Measurements from ENCODE around the gene LAMB4. TPM values are rescaled to one million over a fixed set of nuclear protein-coding genes. Genes with fewer than 3 reads are reported as not detected.

LAMB4 gene
- polyA plus RNA-seq, 1 of the 3 experiments (the other 2 are of a cell fraction), result 0.36 TPM

DNA sequence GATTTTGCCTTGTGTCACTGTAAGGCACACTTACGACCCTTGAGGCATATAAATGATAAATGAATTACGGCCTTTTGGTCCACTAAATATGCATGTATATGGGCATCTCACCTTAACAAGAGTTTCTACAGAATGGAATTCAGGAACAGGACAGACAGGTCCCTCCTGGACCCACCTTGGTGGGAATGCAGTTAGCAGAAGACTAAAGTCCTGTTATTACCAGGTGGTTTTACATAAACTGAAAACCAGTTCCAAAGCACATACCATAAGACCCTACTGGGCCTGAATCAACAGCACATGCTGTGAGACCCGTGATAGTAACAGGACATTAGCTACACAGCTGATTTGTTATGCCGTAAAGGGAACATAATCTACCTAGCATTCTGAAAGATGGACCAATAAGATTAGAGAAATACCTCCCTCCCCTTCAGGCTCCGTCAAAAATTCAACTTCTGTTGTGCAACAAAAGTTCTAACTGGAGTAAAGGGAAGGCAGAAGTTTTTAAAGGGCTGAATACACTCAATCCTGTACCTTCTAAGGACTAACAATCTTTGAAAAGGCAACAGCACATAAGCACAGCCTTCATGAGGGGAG is 151.2 kb downstream of the LAMB4 start (continued):
- TF ChIP-seq, protein P1, sequence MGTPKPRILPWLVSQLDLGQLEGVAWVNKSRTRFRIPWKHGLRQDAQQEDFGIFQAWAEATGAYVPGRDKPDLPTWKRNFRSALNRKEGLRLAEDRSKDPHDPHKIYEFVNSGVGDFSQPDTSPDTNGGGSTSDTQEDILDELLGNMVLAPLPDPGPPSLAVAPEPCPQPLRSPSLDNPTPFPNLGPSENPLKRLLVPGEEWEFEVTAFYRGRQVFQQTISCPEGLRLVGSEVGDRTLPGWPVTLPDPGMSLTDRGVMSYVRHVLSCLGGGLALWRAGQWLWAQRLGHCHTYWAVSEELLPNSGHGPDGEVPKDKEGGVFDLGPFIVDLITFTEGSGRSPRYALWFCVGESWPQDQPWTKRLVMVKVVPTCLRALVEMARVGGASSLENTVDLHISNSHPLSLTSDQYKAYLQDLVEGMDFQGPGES (IDR thresholded peaks at IDR 0.05; ENCODE audit: low read depth, low read length), result no peak
- TF ChIP-seq TAF1 (IDR thresholded peaks at IDR 0.05; ENCODE audit: borderline replicate concordance, low read depth, low read length), result no peak
- TF ChIP-seq RFX5 (IDR thresholded peaks at IDR 0.05; ENCODE audit: low read length), result no peak
- TF ChIP-seq TCF12 (IDR thresholded peaks at IDR 0.05), result no peak
- TF ChIP-seq RCOR1 (IDR thresholded peaks at IDR 0.05; ENCODE audit: low read length), result no peak
- no peak for TF ChIP-seq RAD21 (IDR thresholded peaks at IDR 0.05; ENCODE audit: low read length)

DNA sequence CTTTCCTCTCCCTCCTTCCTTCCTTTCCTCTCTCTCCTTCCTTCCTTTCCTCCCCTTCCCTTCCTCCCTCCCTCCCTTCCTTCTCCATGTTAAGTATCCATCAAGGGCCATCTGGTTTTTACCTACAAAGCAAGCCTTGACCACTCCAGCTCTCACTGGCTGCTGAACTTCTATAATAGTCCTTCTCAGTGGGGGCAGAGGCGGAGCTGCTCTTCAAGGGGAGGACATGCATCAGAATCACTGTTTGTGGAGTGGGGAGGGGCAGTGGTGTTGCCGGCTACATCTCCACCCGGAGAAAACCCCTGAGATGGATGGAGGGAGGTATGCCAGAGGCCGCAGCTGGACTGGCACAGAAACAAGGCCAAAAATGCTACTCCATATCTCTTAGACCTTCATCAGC is 153.1 kb downstream of the LAMB4 start:
- H3F3A ChIP-seq (replicated peaks; ENCODE audit: insufficient read depth), result peaks cover 33% of the 10 kb centered on the region
- peaks cover 2 to 11% of the 10 kb centered on the region in 2 experiments for H3K4me1 ChIP-seq (ENCODE audit: control insufficient read depth in 1 of 2, insufficient read depth in 2 of 2, low read depth in 1 of 2, low read length in 1 of 2)
- 81% methylated on average over 4 of the region's 4 CpGs for WGBS (ENCODE audit: low lambda C conversion rate)
- ChIA-PET CTCF (interaction anchor here (1.0 kb wide), 1 partner anchor 40 kb away, joined by 3 read pairs; no protein-coding TSS in a partner anchor), POLR2A (no interaction called here)
- H2AFZ ChIP-seq (ENCODE audit: low read depth), result no peak overlapping the region
- H3K36me3 ChIP-seq (replicated peaks in 1 of 2; ENCODE audit: control insufficient read depth in 1 of 2, insufficient read depth in 2 of 2, low read length in 1 of 2), result peaks cover 90 to 95% of the 10 kb centered on the region in 2 experiments
- peaks cover 37% of the 10 kb centered on the region for H3K79me2 ChIP-seq (ENCODE audit: insufficient read depth)
- peaks cover 10% of the 10 kb centered on the region; the same call in 1 of the 2 replicates for H4K20me1 ChIP-seq (ENCODE audit: insufficient read depth)
- H3K4me3 ChIP-seq (ENCODE audit: low read depth in 2 of 2, low read length in 1 of 2), result no peak overlapping the region
- H3K9ac ChIP-seq, result no peak overlapping the region
- no peak overlapping the region for H3K4me2 ChIP-seq
- no peak overlapping the region for H3K27ac ChIP-seq (ENCODE audit: low read depth in 2 of 2, low read length in 1 of 2)
- no peak for DNase-seq
- no peaks in the 10 kb centered on the region for H3K27me3 ChIP-seq (ENCODE audit: insufficient read depth)
- H3K9me2 ChIP-seq, result no peaks in the 10 kb centered on the region
- no peaks in the 10 kb centered on the region for H3K9me3 ChIP-seq
- TF ChIP-seq, protein P2, sequence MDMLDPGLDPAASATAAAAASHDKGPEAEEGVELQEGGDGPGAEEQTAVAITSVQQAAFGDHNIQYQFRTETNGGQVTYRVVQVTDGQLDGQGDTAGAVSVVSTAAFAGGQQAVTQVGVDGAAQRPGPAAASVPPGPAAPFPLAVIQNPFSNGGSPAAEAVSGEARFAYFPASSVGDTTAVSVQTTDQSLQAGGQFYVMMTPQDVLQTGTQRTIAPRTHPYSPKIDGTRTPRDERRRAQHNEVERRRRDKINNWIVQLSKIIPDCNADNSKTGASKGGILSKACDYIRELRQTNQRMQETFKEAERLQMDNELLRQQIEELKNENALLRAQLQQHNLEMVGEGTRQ (IDR thresholded peaks at IDR 0.05; ENCODE audit: borderline replicate concordance, low read depth, low read length), result no peak
- TF ChIP-seq YY1 (IDR thresholded peaks at IDR 0.05; ENCODE audit: low read depth) (no peak), FOXM1 (IDR thresholded peaks at IDR 0.05; ENCODE audit: low read depth) (no peak), FOXJ3 (CRISPR knock-in tag; IDR thresholded peaks at IDR 0.05) (no peak), SMC3 (IDR thresholded peaks at IDR 0.05; ENCODE audit: low read depth, low read length) (no peak), POLR2AphosphoS5 (IDR thresholded peaks at IDR 0.05; ENCODE audit: low read depth, low read length) (no peak), ELF1 (IDR thresholded peaks at IDR 0.05) (no peak), JUND (IDR thresholded peaks at IDR 0.05) (no peak), TAF1 (IDR thresholded peaks at IDR 0.05; ENCODE audit: borderline replicate concordance, low read depth, low read length) (no peak), MEF2A (IDR thresholded peaks at IDR 0.05; ENCODE audit: borderline replicate concordance, low read depth) (no peak), SIN3A (IDR thresholded peaks at IDR 0.05; ENCODE audit: borderline replicate concordance, low read depth, low read length) (no peak), GABPA (IDR thresholded peaks at IDR 0.05; ENCODE audit: low read depth) (no peak), RXRA (IDR thresholded peaks at IDR 0.05; ENCODE audit: borderline replicate concordance, low read depth) (no peak), EZH2phosphoT487 (IDR thresholded peaks at IDR 0.05; ENCODE audit: borderline replicate concordance, low read depth) (no peak)
- TF ChIP-seq, protein P3, sequence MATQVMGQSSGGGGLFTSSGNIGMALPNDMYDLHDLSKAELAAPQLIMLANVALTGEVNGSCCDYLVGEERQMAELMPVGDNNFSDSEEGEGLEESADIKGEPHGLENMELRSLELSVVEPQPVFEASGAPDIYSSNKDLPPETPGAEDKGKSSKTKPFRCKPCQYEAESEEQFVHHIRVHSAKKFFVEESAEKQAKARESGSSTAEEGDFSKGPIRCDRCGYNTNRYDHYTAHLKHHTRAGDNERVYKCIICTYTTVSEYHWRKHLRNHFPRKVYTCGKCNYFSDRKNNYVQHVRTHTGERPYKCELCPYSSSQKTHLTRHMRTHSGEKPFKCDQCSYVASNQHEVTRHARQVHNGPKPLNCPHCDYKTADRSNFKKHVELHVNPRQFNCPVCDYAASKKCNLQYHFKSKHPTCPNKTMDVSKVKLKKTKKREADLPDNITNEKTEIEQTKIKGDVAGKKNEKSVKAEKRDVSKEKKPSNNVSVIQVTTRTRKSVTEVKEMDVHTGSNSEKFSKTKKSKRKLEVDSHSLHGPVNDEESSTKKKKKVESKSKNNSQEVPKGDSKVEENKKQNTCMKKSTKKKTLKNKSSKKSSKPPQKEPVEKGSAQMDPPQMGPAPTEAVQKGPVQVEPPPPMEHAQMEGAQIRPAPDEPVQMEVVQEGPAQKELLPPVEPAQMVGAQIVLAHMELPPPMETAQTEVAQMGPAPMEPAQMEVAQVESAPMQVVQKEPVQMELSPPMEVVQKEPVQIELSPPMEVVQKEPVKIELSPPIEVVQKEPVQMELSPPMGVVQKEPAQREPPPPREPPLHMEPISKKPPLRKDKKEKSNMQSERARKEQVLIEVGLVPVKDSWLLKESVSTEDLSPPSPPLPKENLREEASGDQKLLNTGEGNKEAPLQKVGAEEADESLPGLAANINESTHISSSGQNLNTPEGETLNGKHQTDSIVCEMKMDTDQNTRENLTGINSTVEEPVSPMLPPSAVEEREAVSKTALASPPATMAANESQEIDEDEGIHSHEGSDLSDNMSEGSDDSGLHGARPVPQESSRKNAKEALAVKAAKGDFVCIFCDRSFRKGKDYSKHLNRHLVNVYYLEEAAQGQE (IDR thresholded peaks at IDR 0.05; ENCODE audit: low read depth, low read length), result no peak
- TF ChIP-seq, protein P4, sequence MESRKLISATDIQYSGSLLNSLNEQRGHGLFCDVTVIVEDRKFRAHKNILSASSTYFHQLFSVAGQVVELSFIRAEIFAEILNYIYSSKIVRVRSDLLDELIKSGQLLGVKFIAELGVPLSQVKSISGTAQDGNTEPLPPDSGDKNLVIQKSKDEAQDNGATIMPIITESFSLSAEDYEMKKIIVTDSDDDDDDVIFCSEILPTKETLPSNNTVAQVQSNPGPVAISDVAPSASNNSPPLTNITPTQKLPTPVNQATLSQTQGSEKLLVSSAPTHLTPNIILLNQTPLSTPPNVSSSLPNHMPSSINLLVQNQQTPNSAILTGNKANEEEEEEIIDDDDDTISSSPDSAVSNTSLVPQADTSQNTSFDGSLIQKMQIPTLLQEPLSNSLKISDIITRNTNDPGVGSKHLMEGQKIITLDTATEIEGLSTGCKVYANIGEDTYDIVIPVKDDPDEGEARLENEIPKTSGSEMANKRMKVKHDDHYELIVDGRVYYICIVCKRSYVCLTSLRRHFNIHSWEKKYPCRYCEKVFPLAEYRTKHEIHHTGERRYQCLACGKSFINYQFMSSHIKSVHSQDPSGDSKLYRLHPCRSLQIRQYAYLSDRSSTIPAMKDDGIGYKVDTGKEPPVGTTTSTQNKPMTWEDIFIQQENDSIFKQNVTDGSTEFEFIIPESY (IDR thresholded peaks at IDR 0.05; ENCODE audit: borderline replicate concordance, low read depth), result no peak
- TF ChIP-seq, protein P5, sequence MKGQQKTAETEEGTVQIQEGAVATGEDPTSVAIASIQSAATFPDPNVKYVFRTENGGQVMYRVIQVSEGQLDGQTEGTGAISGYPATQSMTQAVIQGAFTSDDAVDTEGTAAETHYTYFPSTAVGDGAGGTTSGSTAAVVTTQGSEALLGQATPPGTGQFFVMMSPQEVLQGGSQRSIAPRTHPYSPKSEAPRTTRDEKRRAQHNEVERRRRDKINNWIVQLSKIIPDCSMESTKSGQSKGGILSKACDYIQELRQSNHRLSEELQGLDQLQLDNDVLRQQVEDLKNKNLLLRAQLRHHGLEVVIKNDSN (IDR thresholded peaks at IDR 0.05; ENCODE audit: borderline replicate concordance, low read depth), result no peak
- TF ChIP-seq, protein P6, sequence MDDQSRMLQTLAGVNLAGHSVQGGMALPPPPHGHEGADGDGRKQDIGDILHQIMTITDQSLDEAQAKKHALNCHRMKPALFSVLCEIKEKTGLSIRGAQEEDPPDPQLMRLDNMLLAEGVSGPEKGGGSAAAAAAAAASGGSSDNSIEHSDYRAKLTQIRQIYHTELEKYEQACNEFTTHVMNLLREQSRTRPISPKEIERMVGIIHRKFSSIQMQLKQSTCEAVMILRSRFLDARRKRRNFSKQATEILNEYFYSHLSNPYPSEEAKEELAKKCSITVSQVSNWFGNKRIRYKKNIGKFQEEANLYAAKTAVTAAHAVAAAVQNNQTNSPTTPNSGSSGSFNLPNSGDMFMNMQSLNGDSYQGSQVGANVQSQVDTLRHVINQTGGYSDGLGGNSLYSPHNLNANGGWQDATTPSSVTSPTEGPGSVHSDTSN (IDR thresholded peaks at IDR 0.05), result no peak
